HepG2 (cell line): ENCODE measurements around the gene APOM. TPM values are rescaled to one million over a fixed set of nuclear protein-coding genes. Genes with fewer than 3 reads are reported as not detected.

Source experiments
- AFF4 ChIP-seq: sonication (generic); formaldehyde crosslinking; IDR thresholded peaks from 2 replicates; pipeline ENCODE4 v1.4.0; 2020; ENCODE audit warnings: missing genetic modification reagents
- ARID3A ChIP-seq: IDR thresholded peaks from 2 replicates; pipeline ENCODE4 v1.6.1; 2012; ENCODE audit warnings: low read depth, low read length, improper control_type of control experiment
- DPF2 ChIP-seq: sonication (generic); formaldehyde crosslinking; IDR thresholded peaks from 2 replicates; pipeline ENCODE4 v1.4.0; 2020; ENCODE audit warnings: mild to moderate bottlenecking, low read depth, missing genetic modification reagents, borderline replicate concordance
- GATAD2A ChIP-seq: IDR thresholded peaks from 2 replicates; pipeline ENCODE4 v1.6.1; 2016
- PAWR ChIP-seq: sonication (generic); formaldehyde crosslinking; IDR thresholded peaks from 2 replicates; pipeline ENCODE4 v1.4.0; 2020; ENCODE audit warnings: missing genetic modification reagents, mild to moderate bottlenecking, borderline replicate concordance
- RBM39 ChIP-seq: fragments of 200-400 bp; formaldehyde crosslinking; IDR thresholded peaks from one replicate; pipeline ENCODE4 v1.6.1; 2018; ENCODE audit warnings: antibody characterized with exemption, mild to moderate bottlenecking, low read depth, low read length; ENCODE audit not compliant: poor library complexity, severe bottlenecking
- SYNCRIP ChIP-seq: fragments of 200-400 bp; formaldehyde crosslinking; IDR thresholded peaks from 2 replicates; pipeline ENCODE4 v1.6.1; 2018; ENCODE audit warnings: mild to moderate bottlenecking, low read depth, low read length; ENCODE audit not compliant: insufficient read depth
- TOPORS ChIP-seq: sonication (generic); formaldehyde crosslinking; IDR thresholded peaks from 2 replicates; pipeline ENCODE4 v1.8.0; 2023; ENCODE audit warnings: mild to moderate bottlenecking, missing genetic modification reagents
- WIZ ChIP-seq: sonication (generic); formaldehyde crosslinking; IDR thresholded peaks from 2 replicates; pipeline ENCODE4 v1.5.1; 2020; ENCODE audit warnings: mild to moderate bottlenecking, missing genetic modification reagents
- ZC3H4 ChIP-seq: sonication (generic); formaldehyde crosslinking; IDR thresholded peaks from 2 replicates; pipeline ENCODE4 v1.4.0; 2020; ENCODE audit warnings: missing genetic modification reagents, borderline replicate concordance
- ZIK1 ChIP-seq: sonication (generic); formaldehyde crosslinking; IDR thresholded peaks from 2 replicates; pipeline ENCODE4 v1.5.0; 2020; ENCODE audit warnings: mild to moderate bottlenecking, low read depth, missing genetic modification reagents, borderline replicate concordance
- ZNF180 ChIP-seq: sonication (generic); formaldehyde crosslinking; IDR thresholded peaks from 2 replicates; pipeline ENCODE4 v1.4.0; 2020; ENCODE audit warnings: low read depth, missing genetic modification reagents, borderline replicate concordance
- ZNF224 ChIP-seq: sonication (generic); formaldehyde crosslinking; IDR thresholded peaks from 2 replicates; pipeline ENCODE4 v1.5.0; 2020; ENCODE audit warnings: mild to moderate bottlenecking, missing genetic modification reagents
- ZNF343 ChIP-seq: sonication (generic); formaldehyde crosslinking; IDR thresholded peaks from 2 replicates; pipeline ENCODE4 v1.4.0; 2020; ENCODE audit warnings: mild to moderate bottlenecking, missing genetic modification reagents
- ZNF503 ChIP-seq: sonication (generic); formaldehyde crosslinking; IDR thresholded peaks from 2 replicates; pipeline ENCODE4 v1.4.0; 2020; ENCODE audit warnings: missing genetic modification reagents
- ZNF513 ChIP-seq: sonication (generic); formaldehyde crosslinking; conservative IDR thresholded peaks from 2 replicates; pipeline ENCODE4 v1.5.0; 2020; ENCODE audit warnings: missing genetic modification reagents
- ZNF75D ChIP-seq: sonication (generic); formaldehyde crosslinking; IDR thresholded peaks from 2 replicates; pipeline ENCODE4 v1.8.1; 2023; ENCODE audit warnings: missing genetic modification reagents, mild to moderate bottlenecking, borderline replicate concordance
- ZNF776 ChIP-seq: sonication (generic); formaldehyde crosslinking; IDR thresholded peaks from 2 replicates; pipeline ENCODE4 v1.4.0; 2020; ENCODE audit warnings: mild to moderate bottlenecking, missing genetic modification reagents
- ZSCAN20 ChIP-seq: sonication (generic); formaldehyde crosslinking; IDR thresholded peaks from 2 replicates; pipeline ENCODE4 v1.4.0; 2020; ENCODE audit warnings: missing genetic modification reagents, mild to moderate bottlenecking, borderline replicate concordance
- polyA plus RNA-seq, 8 experiments: library from polyadenylated mRNA; depleted of rRNA in 3 of 8; stranded (reverse) in 7 of 8; unstranded in 1 of 8; fragments of >200 nt; fragmentation: Illumina TruSeq in 4 of 8; extraction: Trizol in 4 of 8; gene quantifications; 2 replicates each; pipeline versions ENCODE4 v1.2.1 to v1.2.3, GENCODE V29; 2011 to 2016; ENCODE audit warnings: low read depth in 4 of 8, missing spikeins in 1 of 8, mixed read lengths in 1 of 8; ENCODE audit not compliant: insufficient read depth in 1 of 8
- total RNA-seq, 5 experiments: library from RNA; depleted of rRNA; stranded (reverse); fragments of >200 nt; fragmentation: Illumina TruSeq; extraction: Trizol; gene quantifications; 2 replicates each; pipeline ENCODE4 v1.2.3, GENCODE V29; 2016; ENCODE audit warnings: low read depth in 1 of 5

The APOM gene
- total and polyA plus RNA-seq, 2 of the 13 experiments (the other 11 are each of a cell fraction or from before 2014, with no cell fraction given), result 98.2 to 1,140 TPM

GRCh38 chr6:31660381-31661261, 4.9 kb downstream of the APOM start, which contains the start of gene C6orf47 (continued):
- peak; percentile 88; the same call in 1 of the 2 replicates for TF ChIP-seq WIZ (CRISPR knock-in tag)
- peak; percentile 57; the same call in 1 of the 2 replicates for TF ChIP-seq ZIK1
- TF ChIP-seq DPF2, result no peak
- peak; percentile 55; the same call in 1 of the 2 replicates for TF ChIP-seq GATAD2A (CRISPR knock-in tag)
- 0 out of 2 replicates have a peak, but pooled peaks have one; percentile 86 for TF ChIP-seq ZNF513
- peak; percentile 70; the same call in 1 of the 2 replicates for TF ChIP-seq AFF4 (CRISPR knock-in tag)
- no peak for TF ChIP-seq SYNCRIP
- peak; percentile 85 for TF ChIP-seq RBM39
- no peak for TF ChIP-seq ARID3A
- TF ChIP-seq PAWR (CRISPR knock-in tag), result no peak
- peak; percentile 88 for TF ChIP-seq ZNF503
- TF ChIP-seq ZC3H4 (CRISPR knock-in tag), result peak; percentile 33; the same call in 1 of the 2 replicates
- no peak for TF ChIP-seq ZNF343 (CRISPR knock-in tag)
- no peak for TF ChIP-seq ZNF75D (CRISPR knock-in tag)
- TF ChIP-seq ZNF180 (CRISPR knock-in tag), result no peak
- peak; percentile 86; the same call in 1 of the 2 replicates for TF ChIP-seq TOPORS (CRISPR knock-in tag)
- TF ChIP-seq ZSCAN20, result peak; percentile 95
- no peak; the same call in 1 of the 2 replicates for TF ChIP-seq ZNF776 (CRISPR knock-in tag)
- 0 out of 2 replicates have a peak, but pooled peaks have one; percentile 60 for TF ChIP-seq ZNF224 (CRISPR knock-in tag)
